Breast epithelium (tissue), 3 donors: ENCODE results near the gene GALNT5.

ENCODE experiments used
- POLR2A ChIP-seq: fragments of 450-650 bp; IDR thresholded peaks from one replicate; pipeline ENCODE4 v1.6.1; 2016; ENCODE audit warnings: antibody characterized with exemption, mild to moderate bottlenecking, moderate library complexity
- POLR2AphosphoS5 ChIP-seq, 3 donors: sonication (generic); formaldehyde crosslinking; IDR thresholded peaks; one replicate each; pipeline ENCODE4 v1.6.1; 2017; ENCODE audit warnings: antibody characterized with exemption in 3 of 3
- TF ChIP-seq, protein P1 (sequence below), 3 donors: fragments of 450-650 bp; IDR thresholded peaks; one replicate each; pipeline ENCODE4 v1.5.1; 2016 to 2017; ENCODE audit warnings: antibody characterized with exemption in 3 of 3, mild to moderate bottlenecking in 3 of 3, moderate library complexity in 3 of 3

DNA sequence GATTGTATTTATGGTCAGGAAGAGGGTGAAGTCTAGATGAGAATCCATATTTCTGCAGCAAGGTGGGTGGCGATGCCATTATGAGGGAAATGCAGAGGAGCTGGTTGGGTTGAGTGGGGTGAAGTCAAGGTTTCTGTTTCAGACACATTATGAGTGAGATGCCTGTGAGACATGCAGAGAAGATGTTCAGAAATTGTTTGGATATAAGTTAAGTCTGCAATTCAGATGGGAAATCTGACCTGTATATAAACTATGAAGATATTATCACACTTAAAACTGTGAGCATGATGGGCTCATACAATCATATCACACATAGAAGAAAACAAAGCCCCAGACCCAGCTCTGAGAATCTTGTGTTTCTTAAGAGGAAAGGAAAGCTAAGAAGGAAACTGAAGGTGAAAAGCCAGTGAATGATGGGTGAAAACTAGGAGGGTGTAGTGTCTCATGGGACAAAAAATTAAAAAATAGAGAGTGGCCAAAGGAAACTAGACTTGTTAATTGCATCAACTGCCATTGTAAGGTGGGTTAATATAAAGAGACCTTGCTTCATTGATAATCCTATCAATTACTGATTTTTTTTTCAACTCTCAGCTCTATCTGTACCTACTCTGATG, 14.2 kb downstream of the GALNT5 start:
- TF ChIP-seq, protein P1, sequence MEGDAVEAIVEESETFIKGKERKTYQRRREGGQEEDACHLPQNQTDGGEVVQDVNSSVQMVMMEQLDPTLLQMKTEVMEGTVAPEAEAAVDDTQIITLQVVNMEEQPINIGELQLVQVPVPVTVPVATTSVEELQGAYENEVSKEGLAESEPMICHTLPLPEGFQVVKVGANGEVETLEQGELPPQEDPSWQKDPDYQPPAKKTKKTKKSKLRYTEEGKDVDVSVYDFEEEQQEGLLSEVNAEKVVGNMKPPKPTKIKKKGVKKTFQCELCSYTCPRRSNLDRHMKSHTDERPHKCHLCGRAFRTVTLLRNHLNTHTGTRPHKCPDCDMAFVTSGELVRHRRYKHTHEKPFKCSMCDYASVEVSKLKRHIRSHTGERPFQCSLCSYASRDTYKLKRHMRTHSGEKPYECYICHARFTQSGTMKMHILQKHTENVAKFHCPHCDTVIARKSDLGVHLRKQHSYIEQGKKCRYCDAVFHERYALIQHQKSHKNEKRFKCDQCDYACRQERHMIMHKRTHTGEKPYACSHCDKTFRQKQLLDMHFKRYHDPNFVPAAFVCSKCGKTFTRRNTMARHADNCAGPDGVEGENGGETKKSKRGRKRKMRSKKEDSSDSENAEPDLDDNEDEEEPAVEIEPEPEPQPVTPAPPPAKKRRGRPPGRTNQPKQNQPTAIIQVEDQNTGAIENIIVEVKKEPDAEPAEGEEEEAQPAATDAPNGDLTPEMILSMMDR (IDR thresholded peaks at IDR 0.05), result no peak
- TF ChIP-seq POLR2AphosphoS5 (IDR thresholded peaks at IDR 0.05), result no peak
- TF ChIP-seq POLR2A, result no peak
